SU-DHL-6 (cell line): Measurements from ENCODE around the gene ATF7.

Experiments
- CTCF ChIP-seq: fragments of 200-600 bp; sonication (generic); IDR thresholded peaks from one replicate; pipeline ENCODE4 v1.5.1; 2017; ENCODE audit warnings: antibody characterized with exemption, mild to moderate bottlenecking, low read length, moderate library complexity; ENCODE audit not compliant: insufficient read depth, poor library complexity, severe bottlenecking
- EZH2phosphoT487 ChIP-seq: fragments of 200-600 bp; sonication (generic), shearing (Covaris generic); conservative IDR thresholded peaks from 2 replicates; pipeline ENCODE4 v1.6.1; 2018; ENCODE audit warnings: mild to moderate bottlenecking, antibody characterized with exemption, low read length, moderate library complexity, mixed read lengths

DNA sequence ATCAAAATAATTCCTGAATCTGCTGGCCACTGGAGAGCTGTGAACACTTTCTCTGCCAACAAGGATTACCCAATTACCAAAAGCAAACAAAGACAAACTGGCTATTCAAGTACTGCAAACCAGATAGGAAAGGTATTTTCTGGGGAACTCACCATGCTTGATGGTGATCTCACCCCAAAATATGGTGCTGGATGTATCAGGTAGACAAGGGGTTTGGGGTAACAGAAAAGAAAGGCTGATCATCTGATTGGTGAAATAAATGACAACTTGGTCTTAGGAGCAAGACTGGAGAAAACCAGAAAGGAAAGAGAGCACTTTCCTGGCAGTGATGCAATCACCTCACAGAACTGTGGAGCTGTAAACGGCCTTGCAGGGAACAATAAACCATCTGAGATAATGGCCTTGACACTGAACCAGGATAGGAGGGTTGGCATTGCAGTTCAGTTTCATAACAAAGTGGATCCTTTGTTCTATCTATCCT lies 87.9 kb downstream of the ATF7 start:
- no peak for TF ChIP-seq CTCF
- TF ChIP-seq EZH2phosphoT487 = no peak
